ENCODE data around the gene POR. TPM values are rescaled to one million over a fixed set of nuclear protein-coding genes. Genes with fewer than 3 reads are reported as not detected.
"Not testable (repeated sequence)": the region's sequence is repeated elsewhere in the genome, so short reads cannot be mapped to it uniquely, and the experiment has no call there.

The POR gene
- total and polyA plus RNA-seq, 4 donors = 116 to 973 (median 474) TPM

DNA sequence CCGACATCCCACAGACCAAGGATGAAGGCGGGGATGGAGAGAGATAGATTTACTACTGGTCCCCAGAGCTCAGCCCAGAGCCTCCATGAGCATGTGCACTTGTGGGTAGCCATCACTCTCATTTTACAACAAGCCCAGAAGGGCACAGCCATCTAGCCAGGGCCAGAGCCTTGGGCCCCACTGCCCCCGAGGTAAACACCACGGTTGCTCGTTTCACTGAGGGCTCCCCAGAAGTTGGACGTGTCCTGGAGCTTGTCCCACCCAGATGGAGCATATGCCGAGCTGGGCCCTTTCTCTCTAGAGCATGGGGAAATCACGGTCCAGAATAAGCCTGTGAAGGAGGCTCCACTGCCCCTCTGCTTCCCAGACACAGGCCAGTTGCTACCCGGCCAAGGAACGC is 88.4 kb downstream of the POR start:
- 98% methylated on average over 10 of the region's 10 CpGs for WGBS
- H3K9ac ChIP-seq (ENCODE audit: low read depth in 1 of 2, low read length in 2 of 2) = no peak overlapping the region
- no peak overlapping the region for H3K4me3 ChIP-seq (ENCODE audit: low read depth in 1 of 3, low read length in 3 of 3)

DNA sequence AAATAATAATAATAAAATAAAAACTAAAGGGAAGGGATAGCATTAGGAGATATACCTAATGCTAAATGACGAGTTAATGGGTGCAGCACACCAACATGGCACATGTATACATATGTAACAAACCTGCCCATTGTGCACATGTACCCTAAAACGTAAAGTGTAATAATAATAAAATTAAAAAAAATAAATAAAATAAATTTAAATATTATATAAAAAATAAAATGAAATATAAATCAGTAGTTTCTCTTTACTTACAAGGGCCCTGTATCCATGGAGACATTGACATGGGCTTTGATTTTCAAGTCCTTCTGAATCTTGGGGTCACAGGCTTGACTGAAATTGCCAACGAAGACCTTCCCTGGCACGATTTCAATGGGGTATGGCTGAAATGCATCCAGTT is 90.0 kb downstream of the POR start:
- 98% methylated on average over 4 of the region's 4 CpGs for WGBS
- not testable (repeated sequence) for H3K27me3 ChIP-seq (ENCODE audit: control insufficient read depth in 4 of 4, insufficient read depth in 4 of 4, low read length in 3 of 4); H3K27ac ChIP-seq (ENCODE audit: low read depth in 1 of 2, low read length in 2 of 2); H3K9ac ChIP-seq (ENCODE audit: low read depth in 1 of 2, low read length in 2 of 2); H3K4me3 ChIP-seq (ENCODE audit: low read depth in 1 of 3, low read length in 3 of 3); H3K4me1 ChIP-seq (ENCODE audit: control insufficient read depth in 4 of 4, insufficient read depth in 4 of 4, low read length in 3 of 4); H3K9me3 ChIP-seq (ENCODE audit: control insufficient read depth in 4 of 4, low read length in 3 of 4); DNase-seq (ENCODE audit: low spot score)
- H3K36me3 ChIP-seq (ENCODE audit: control insufficient read depth in 4 of 4, insufficient read depth in 3 of 4, low read depth in 1 of 4, low read length in 3 of 4) = peaks cover 4 to 29% (median 12%) of the 10 kb centered on the region in 4 donors

More for the DNA sequence above, 88.4 kb downstream of the POR start:
- Histone ChIP-seq H3K9me3 (ENCODE audit: control insufficient read depth in 4 of 4, low read length in 3 of 4) (no peaks in the 10 kb centered on the region), H3K4me1 (ENCODE audit: control insufficient read depth in 4 of 4, insufficient read depth in 4 of 4, low read length in 3 of 4) (no peaks in the 10 kb centered on the region), H3K36me3 (ENCODE audit: control insufficient read depth in 4 of 4, insufficient read depth in 3 of 4, low read depth in 1 of 4, low read length in 3 of 4) (peaks cover 4 to 29% (median 12%) of the 10 kb centered on the region in 4 donors), H3K27me3 (ENCODE audit: control insufficient read depth in 4 of 4, insufficient read depth in 4 of 4, low read length in 3 of 4) (no peaks in the 10 kb centered on the region), H3K27ac (ENCODE audit: low read depth in 1 of 2, low read length in 2 of 2) (no peak overlapping the region)
- TF ChIP-seq, protein P1, sequence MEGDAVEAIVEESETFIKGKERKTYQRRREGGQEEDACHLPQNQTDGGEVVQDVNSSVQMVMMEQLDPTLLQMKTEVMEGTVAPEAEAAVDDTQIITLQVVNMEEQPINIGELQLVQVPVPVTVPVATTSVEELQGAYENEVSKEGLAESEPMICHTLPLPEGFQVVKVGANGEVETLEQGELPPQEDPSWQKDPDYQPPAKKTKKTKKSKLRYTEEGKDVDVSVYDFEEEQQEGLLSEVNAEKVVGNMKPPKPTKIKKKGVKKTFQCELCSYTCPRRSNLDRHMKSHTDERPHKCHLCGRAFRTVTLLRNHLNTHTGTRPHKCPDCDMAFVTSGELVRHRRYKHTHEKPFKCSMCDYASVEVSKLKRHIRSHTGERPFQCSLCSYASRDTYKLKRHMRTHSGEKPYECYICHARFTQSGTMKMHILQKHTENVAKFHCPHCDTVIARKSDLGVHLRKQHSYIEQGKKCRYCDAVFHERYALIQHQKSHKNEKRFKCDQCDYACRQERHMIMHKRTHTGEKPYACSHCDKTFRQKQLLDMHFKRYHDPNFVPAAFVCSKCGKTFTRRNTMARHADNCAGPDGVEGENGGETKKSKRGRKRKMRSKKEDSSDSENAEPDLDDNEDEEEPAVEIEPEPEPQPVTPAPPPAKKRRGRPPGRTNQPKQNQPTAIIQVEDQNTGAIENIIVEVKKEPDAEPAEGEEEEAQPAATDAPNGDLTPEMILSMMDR (IDR thresholded peaks at IDR 0.05; ENCODE audit: low read depth, low read length, missing input control) = no peak
- TF ChIP-seq SP1 (IDR thresholded peaks at IDR 0.05) (no peak), EGR1 (IDR thresholded peaks at IDR 0.05; ENCODE audit: low read depth in 2 of 2) (no peak), FOXA2 (IDR thresholded peaks at IDR 0.05) (no peak)
- DNase-seq (ENCODE audit: low spot score) = no peak

DNA sequence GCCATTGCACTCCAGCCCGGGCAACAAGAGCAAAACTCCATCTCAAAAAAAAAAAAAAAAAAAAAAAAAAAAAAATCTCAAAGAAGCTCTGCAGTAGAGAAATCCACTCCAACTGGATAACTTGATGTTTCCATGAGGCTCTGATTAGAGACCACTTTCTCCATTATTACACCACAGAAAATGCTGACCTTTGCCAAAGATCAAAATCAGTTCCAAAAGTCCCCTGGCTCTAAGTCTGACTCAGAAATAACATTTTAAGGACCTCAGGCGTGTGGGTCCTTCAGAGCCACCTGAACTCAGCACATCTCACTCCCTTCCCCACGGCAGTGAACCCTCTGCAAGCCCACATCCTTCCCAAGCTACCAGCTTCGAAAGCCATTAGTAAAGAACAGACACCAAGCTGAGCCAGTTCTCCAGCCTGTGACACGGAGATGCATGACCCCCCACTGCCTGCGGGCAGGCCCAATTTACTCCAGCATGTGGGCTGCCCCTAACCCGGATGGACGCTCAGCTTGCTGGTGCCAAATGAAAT is 93.3 kb downstream of the POR start:
- H3K27me3 ChIP-seq (ENCODE audit: control insufficient read depth in 4 of 4, insufficient read depth in 4 of 4, low read length in 3 of 4) = no peaks in the 10 kb centered on the region
- DNase-seq (ENCODE audit: low spot score) = no peak
- H3K9me3 ChIP-seq (ENCODE audit: control insufficient read depth in 4 of 4, low read length in 3 of 4) = no peaks in the 10 kb centered on the region
- 85% methylated on average over 8 of the region's 8 CpGs for WGBS
- TF ChIP-seq GABPA (IDR thresholded peaks at IDR 0.05 in 1 of 2, conservative IDR thresholded peaks at IDR 0.05 in 1 of 2) = no peak
- TF ChIP-seq HNF4A (conservative IDR thresholded peaks at IDR 0.05) = no peak
- no peak for TF ChIP-seq SP1 (IDR thresholded peaks at IDR 0.05)
- TF ChIP-seq RXRA (IDR thresholded peaks at IDR 0.05) = no peak
- TF ChIP-seq RAD21 (IDR thresholded peaks at IDR 0.05) = no peak
- TF ChIP-seq EGR1 (IDR thresholded peaks at IDR 0.05; ENCODE audit: low read depth in 2 of 2) = no peak
- TF ChIP-seq YY1 (IDR thresholded peaks at IDR 0.05) = no peak
- TF ChIP-seq JUND (IDR thresholded peaks at IDR 0.05) = no peak
- TF ChIP-seq, protein P2, sequence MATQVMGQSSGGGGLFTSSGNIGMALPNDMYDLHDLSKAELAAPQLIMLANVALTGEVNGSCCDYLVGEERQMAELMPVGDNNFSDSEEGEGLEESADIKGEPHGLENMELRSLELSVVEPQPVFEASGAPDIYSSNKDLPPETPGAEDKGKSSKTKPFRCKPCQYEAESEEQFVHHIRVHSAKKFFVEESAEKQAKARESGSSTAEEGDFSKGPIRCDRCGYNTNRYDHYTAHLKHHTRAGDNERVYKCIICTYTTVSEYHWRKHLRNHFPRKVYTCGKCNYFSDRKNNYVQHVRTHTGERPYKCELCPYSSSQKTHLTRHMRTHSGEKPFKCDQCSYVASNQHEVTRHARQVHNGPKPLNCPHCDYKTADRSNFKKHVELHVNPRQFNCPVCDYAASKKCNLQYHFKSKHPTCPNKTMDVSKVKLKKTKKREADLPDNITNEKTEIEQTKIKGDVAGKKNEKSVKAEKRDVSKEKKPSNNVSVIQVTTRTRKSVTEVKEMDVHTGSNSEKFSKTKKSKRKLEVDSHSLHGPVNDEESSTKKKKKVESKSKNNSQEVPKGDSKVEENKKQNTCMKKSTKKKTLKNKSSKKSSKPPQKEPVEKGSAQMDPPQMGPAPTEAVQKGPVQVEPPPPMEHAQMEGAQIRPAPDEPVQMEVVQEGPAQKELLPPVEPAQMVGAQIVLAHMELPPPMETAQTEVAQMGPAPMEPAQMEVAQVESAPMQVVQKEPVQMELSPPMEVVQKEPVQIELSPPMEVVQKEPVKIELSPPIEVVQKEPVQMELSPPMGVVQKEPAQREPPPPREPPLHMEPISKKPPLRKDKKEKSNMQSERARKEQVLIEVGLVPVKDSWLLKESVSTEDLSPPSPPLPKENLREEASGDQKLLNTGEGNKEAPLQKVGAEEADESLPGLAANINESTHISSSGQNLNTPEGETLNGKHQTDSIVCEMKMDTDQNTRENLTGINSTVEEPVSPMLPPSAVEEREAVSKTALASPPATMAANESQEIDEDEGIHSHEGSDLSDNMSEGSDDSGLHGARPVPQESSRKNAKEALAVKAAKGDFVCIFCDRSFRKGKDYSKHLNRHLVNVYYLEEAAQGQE (IDR thresholded peaks at IDR 0.05) = no peak
- TF ChIP-seq TAF1 (conservative IDR thresholded peaks at IDR 0.05) = no peak
- no peak for TF ChIP-seq NR2F2 (IDR thresholded peaks at IDR 0.05)
- TF ChIP-seq, protein P3, sequence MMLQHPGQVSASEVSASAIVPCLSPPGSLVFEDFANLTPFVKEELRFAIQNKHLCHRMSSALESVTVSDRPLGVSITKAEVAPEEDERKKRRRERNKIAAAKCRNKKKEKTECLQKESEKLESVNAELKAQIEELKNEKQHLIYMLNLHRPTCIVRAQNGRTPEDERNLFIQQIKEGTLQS (IDR thresholded peaks at IDR 0.05) = no peak
- H3K4me1 ChIP-seq (ENCODE audit: control insufficient read depth in 4 of 4, insufficient read depth in 4 of 4, low read length in 3 of 4) = no peaks in the 10 kb centered on the region
- H3K9ac ChIP-seq (ENCODE audit: low read depth in 1 of 2, low read length in 2 of 2) = no peak overlapping the region
- H3K27ac ChIP-seq (ENCODE audit: low read depth in 1 of 2, low read length in 2 of 2) = no peak overlapping the region
- no peak overlapping the region for H3K4me3 ChIP-seq (ENCODE audit: low read depth in 1 of 3, low read length in 3 of 3)
- H3K36me3 ChIP-seq (ENCODE audit: control insufficient read depth in 4 of 4, insufficient read depth in 3 of 4, low read depth in 1 of 4, low read length in 3 of 4) = peaks cover 4 to 21% (median 7%) of the 10 kb centered on the region in 4 donors

Measured in liver (tissue), 9 donors.